Cardiac muscle cell (in vitro differentiated cells and primary cell): ENCODE data around the gene SETBP1. TPM values are rescaled to one million over a fixed set of nuclear protein-coding genes. Genes with fewer than 3 reads are reported as not detected.

ENCODE experiments used
- DNase-seq, 2 donors: peaks; one replicate each; pipeline versions ENCODE4 v3.0.0 to v3.0.0-alpha.2; 2010 to 2017; ENCODE audit warnings: low read depth in 1 of 2, low spot score in 1 of 2
- H3K27ac ChIP-seq: fragments of 200-600 bp; sonication (generic); 2 replicates; pipeline ENCODE4 v1.5.1; 2016
- H3K27me3 ChIP-seq: fragments of 200-600 bp; sonication (generic); 2 replicates; pipeline ENCODE4 v1.6.0; 2016; ENCODE audit warnings: control low read depth
- H3K36me3 ChIP-seq: fragments of 200-600 bp; sonication (generic); 2 replicates; pipeline ENCODE4 v1.5.1; 2016; ENCODE audit warnings: control low read depth
- H3K4me1 ChIP-seq: fragments of 200-600 bp; sonication (generic); 2 replicates; pipeline ENCODE4 v1.8.1; 2017; ENCODE audit warnings: low read depth, mild to moderate bottlenecking, mixed run types
- H3K4me3 ChIP-seq: fragments of 200-600 bp; sonication (generic); 2 replicates; pipeline ENCODE4 v1.5.1; 2016; ENCODE audit warnings: mild to moderate bottlenecking
- H3K9me3 ChIP-seq: fragments of 200-600 bp; sonication (generic); 2 replicates; pipeline ENCODE4 v1.5.1; 2017; ENCODE audit warnings: low read depth, mild to moderate bottlenecking, control low read depth
- CTCF ChIP-seq: IDR thresholded peaks from 2 replicates; pipeline ENCODE4 v1.5.1; 2012; ENCODE audit warnings: low read depth, mild to moderate bottlenecking, low read length
- polyA plus RNA-seq: library from polyadenylated mRNA; unstranded; fragments of >200 nt; fragmentation: Nextera tagmentation; extraction: Ambion mirVana; gene quantifications from 2 replicates; pipeline ENCODE4 v1.2.1, GENCODE V29; 2016
- total RNA-seq: library from RNA; depleted of rRNA; stranded (reverse); fragments of >200 nt; gene quantifications from 2 replicates; pipeline ENCODE4 v1.2.3, GENCODE V29; 2016

SETBP1 gene
- total and polyA plus RNA-seq, 2 experiments from 2014 or later: 6.3 to 30.6 TPM

- TF ChIP-seq CTCF: no peak
- no peak for DNase-seq
- no peak overlapping the region for H3K4me3 ChIP-seq
- H3K9me3 ChIP-seq: no peaks in the 10 kb centered on the region
- peaks cover 8% of the 10 kb centered on the region for H3K4me1 ChIP-seq
- no peaks in the 10 kb centered on the region for H3K27me3 ChIP-seq
- peak overlapping the region; percentile 5 for H3K27ac ChIP-seq
- no peaks in the 10 kb centered on the region for H3K36me3 ChIP-seq
Measured at GRCh38 chr18:44771572-44771955, 90.9 kb downstream of the SETBP1 start.

DNA sequence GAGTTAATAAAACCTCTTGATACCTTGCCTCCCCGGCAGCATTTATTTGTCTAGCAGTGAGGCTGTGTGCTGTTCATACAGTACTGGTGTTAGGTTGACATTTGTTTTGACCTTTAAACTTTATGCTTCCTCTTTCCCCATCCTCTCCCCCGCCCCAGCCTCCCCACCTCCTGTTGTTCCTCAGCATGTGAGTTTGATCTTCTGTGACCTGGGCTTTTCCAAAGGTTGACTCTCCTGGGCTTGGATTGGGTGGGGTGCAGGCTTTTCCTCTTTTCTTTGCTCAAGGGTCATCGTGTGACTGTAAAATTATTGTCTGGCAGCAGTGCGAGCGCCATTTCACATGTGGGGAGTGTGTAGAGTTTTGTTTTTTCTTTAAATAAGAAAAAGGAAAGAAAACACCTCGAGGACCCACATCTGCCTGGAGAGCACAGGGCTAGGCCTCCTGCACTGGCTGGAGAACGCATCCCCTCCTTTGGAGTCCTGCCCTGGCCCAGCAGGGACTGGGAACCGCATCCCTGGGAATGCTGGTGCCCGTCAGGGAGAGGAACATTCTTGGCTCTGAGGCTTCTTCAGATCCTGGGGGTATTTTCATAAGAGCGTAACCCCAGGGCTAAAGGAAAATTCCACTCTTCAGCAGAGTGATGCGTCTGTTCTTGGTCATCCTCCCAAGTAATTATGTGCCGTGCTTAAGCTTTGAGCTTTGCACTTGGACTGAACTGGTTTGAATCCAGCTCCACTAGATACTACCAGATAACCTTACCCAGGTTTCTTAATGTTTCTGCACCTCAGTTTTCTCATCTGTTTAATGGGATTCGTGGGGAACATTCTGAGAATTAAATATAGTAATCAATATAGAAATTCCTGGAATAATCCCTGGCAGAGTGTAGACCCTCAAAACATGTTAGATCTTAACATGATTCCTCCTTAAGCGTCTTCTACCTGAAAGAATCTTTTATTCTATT lies 91.5 kb downstream of the SETBP1 start:
- Histone ChIP-seq H3K4me1 (peaks cover 8% of the 10 kb centered on the region), H3K27me3 (no peaks in the 10 kb centered on the region), H3K9me3 (no peaks in the 10 kb centered on the region), H3K4me3 (no peak overlapping the region), H3K36me3 (no peaks in the 10 kb centered on the region), H3K27ac (peak overlapping the region; percentile 5)
- no peak for DNase-seq
- no peak for TF ChIP-seq CTCF

DNA sequence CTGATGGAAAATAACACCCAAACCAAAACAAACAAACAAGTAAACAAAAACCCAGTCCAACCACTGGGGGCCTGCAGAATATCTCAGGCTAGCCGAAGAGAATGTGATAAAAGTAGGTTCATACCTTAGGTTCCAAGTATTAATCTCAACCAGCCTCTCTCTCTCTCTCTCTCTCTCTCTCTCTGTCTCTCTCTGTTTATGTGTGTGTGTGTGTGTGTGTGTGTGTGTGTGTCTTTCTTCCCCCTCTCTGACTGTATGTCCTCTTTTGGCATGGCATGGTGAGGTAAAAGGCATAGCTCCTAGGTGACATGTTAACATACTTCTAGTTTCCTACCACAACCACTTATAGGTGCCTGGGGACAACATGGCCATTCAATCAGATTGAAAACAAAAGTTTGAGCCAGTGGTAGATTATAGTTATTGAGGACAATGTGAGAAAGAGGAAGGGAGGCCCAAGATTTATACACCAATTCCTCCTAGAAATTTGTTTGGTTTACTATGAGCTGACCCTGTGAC lies 93.0 kb downstream of the SETBP1 start:
- H3K4me3 ChIP-seq: no peak overlapping the region
- no peak overlapping the region for H3K27ac ChIP-seq
- no peaks in the 10 kb centered on the region for H3K27me3 ChIP-seq
- no peaks in the 10 kb centered on the region for H3K36me3 ChIP-seq
- no peak for TF ChIP-seq CTCF
- H3K9me3 ChIP-seq: no peaks in the 10 kb centered on the region
- H3K4me1 ChIP-seq: peaks cover 16% of the 10 kb centered on the region
- no peak for DNase-seq

DNA sequence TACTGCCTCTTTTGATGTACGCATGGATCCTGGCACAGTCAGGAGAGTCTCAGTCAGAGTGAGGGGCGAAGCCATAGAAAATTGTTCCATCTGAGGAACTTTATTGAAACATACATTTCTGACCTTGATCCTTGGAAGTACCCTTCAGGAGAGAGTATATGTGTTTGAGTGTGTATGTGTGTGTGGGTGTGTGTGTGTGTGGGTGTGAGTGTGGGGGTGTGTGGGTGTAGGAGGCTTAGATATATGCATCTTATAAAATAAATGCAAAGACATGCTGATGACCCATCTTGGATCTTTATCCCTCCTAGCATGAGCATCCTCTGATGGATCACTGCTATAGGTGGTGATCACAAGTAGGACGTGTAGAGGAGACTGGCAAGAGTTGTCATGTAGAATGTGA lies 93.5 kb downstream of the SETBP1 start:
- H3K9me3 ChIP-seq: no peaks in the 10 kb centered on the region
- no peak for DNase-seq
- H3K4me1 ChIP-seq: peaks cover 20% of the 10 kb centered on the region
- H3K27ac ChIP-seq: no peak overlapping the region
- no peak overlapping the region for H3K4me3 ChIP-seq
- H3K36me3 ChIP-seq: no peaks in the 10 kb centered on the region
- no peaks in the 10 kb centered on the region for H3K27me3 ChIP-seq
- TF ChIP-seq CTCF: no peak

DNA sequence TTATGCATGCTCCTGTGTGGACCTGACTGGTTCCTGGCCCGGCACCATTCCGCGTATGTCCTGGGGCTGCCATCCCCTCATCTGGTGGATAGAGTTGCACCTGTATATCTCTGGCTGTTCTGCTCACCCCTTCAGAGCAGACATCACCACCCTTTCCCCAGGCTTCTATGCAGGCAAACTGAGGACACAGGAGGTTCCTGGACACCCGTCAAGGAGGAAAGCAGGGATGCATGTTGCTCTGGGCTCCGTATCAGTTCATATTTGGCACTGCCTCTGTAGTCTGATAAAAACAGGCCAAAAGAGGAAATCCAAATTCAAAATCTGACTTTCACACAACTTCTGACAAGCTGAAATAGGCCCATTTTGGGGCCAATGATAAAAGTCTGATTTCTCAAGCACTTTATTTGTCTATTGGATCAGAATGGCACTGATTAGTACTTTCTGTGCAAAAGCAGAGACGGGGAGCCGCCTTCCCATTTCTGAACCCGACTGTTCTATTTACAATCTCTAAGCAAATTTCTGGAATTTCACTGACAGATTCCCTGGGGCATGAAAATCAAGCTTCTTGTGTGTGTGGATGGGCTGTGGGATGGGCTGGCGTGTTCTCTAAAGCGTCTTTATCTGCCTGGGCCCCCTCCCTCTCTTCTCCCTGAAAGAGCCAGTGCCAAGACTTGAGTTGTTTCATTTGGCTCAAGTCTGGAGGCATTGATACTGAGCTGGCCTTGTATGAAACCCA lies 96.9 kb downstream of the SETBP1 start:
- Histone ChIP-seq H3K27me3 (no peaks in the 10 kb centered on the region), H3K27ac (no peak overlapping the region), H3K4me3 (no peak overlapping the region), H3K36me3 (no peaks in the 10 kb centered on the region), H3K9me3 (no peaks in the 10 kb centered on the region), H3K4me1 (peaks cover 37% of the 10 kb centered on the region)
- DNase-seq: peak in 1 of 2 donors; percentile 43
- no peak for TF ChIP-seq CTCF
